Astrocyte (in vitro differentiated cells and primary cell): ENCODE results near the gene CACNA1C. TPM values are rescaled to one million over a fixed set of nuclear protein-coding genes. Genes with fewer than 3 reads are reported as not detected.

Experiments
- DNase-seq: peaks from one replicate; pipeline ENCODE4 v3.0.0-alpha.2; 2010; ENCODE audit warnings: low read depth
- FAIRE-seq: peaks from 2 replicates; lab custom pipeline; 2011; peaks lifted over from hg19 to GRCh38; lab: Jason Lieb, UNC
- H2AFZ ChIP-seq: 2 replicates; pipeline ENCODE4 v1.6.0; 2012; ENCODE audit warnings: low read depth, low read length, inconsistent platforms
- H3K27ac ChIP-seq: 2 replicates; pipeline ENCODE4 v1.5.1; 2011; ENCODE audit warnings: low read depth, low read length, inconsistent platforms
- H3K27me3 ChIP-seq: 2 replicates; pipeline ENCODE4 v1.6.0; 2011; ENCODE audit warnings: low read length, inconsistent platforms; ENCODE audit not compliant: insufficient read depth
- H3K36me3 ChIP-seq: 2 replicates; pipeline ENCODE4 v1.5.1; 2011; ENCODE audit warnings: low read length, inconsistent platforms; ENCODE audit not compliant: insufficient read depth
- H3K4me1 ChIP-seq: 2 replicates; pipeline ENCODE4 v1.5.1; 2011; ENCODE audit warnings: low read length, inconsistent platforms; ENCODE audit not compliant: insufficient read depth
- H3K4me2 ChIP-seq: 2 replicates; pipeline ENCODE4 v1.6.0; 2012; ENCODE audit warnings: low read length, inconsistent platforms
- H3K4me3 ChIP-seq: 2 replicates; pipeline ENCODE4 v1.5.1; 2011; ENCODE audit warnings: low read depth, mild to moderate bottlenecking, low read length, inconsistent platforms; ENCODE audit not compliant: insufficient read depth
- H3K79me2 ChIP-seq: 2 replicates; pipeline ENCODE4 v1.6.0; 2012; ENCODE audit warnings: mild to moderate bottlenecking, low read length, inconsistent platforms; ENCODE audit not compliant: insufficient read depth
- H3K9ac ChIP-seq: 2 replicates; pipeline ENCODE4 v1.6.0; 2012; ENCODE audit warnings: mild to moderate bottlenecking, low read length, inconsistent platforms
- H3K9me3 ChIP-seq: 2 replicates; pipeline ENCODE4 v1.5.1; 2012; ENCODE audit warnings: low read depth, mild to moderate bottlenecking, low read length, inconsistent platforms; ENCODE audit not compliant: insufficient read depth
- H4K20me1 ChIP-seq: 2 replicates; pipeline ENCODE4 v1.6.0; 2012; ENCODE audit warnings: low read length, inconsistent platforms; ENCODE audit not compliant: insufficient read depth
- H3K27ac Mint-ChIP-seq: one replicate; pipeline ENCODE4 v1.8.0; 2021; ENCODE audit warnings: mild to moderate bottlenecking, mixed read lengths; ENCODE audit not compliant: unreplicated experiment
- H3K27me3 Mint-ChIP-seq: one replicate; pipeline ENCODE4 v1.8.0; 2021; ENCODE audit warnings: low read depth, mixed read lengths; ENCODE audit not compliant: unreplicated experiment
- H3K36me3 Mint-ChIP-seq: one replicate; pipeline ENCODE4 v1.8.0; 2021; ENCODE audit warnings: low read depth, mixed read lengths; ENCODE audit not compliant: unreplicated experiment
- H3K4me1 Mint-ChIP-seq: one replicate; pipeline ENCODE4 v1.8.0; 2021; ENCODE audit warnings: low read depth, mixed read lengths; ENCODE audit not compliant: unreplicated experiment
- H3K4me3 Mint-ChIP-seq: one replicate; pipeline ENCODE4 v1.8.0; 2021; ENCODE audit warnings: mild to moderate bottlenecking, moderate library complexity, mixed read lengths; ENCODE audit not compliant: unreplicated experiment
- H3K9me3 Mint-ChIP-seq: one replicate; pipeline ENCODE4 v1.8.0; 2021; ENCODE audit warnings: mild to moderate bottlenecking, mixed read lengths; ENCODE audit not compliant: unreplicated experiment
- EZH2 ChIP-seq: IDR thresholded peaks from 2 replicates; pipeline ENCODE4 v1.6.1; 2012; ENCODE audit warnings: mild to moderate bottlenecking, low read length, inconsistent platforms; ENCODE audit not compliant: insufficient read depth
- total RNA-seq: library from RNA; stranded (reverse); gene quantifications from 2 replicates; pipeline ENCODE4 v1.2.1, GENCODE V29; 2021
- TF ChIP-seq, protein P1 (sequence below): IDR thresholded peaks from 2 replicates; pipeline ENCODE4 v1.5.1; 2011; ENCODE audit warnings: low read depth, mild to moderate bottlenecking, inconsistent platforms, low read length, moderate library complexity; ENCODE audit not compliant: insufficient read depth

CACNA1C gene
- total RNA-seq, 1 donor from 2014 or later = 2.1 TPM

DNA sequence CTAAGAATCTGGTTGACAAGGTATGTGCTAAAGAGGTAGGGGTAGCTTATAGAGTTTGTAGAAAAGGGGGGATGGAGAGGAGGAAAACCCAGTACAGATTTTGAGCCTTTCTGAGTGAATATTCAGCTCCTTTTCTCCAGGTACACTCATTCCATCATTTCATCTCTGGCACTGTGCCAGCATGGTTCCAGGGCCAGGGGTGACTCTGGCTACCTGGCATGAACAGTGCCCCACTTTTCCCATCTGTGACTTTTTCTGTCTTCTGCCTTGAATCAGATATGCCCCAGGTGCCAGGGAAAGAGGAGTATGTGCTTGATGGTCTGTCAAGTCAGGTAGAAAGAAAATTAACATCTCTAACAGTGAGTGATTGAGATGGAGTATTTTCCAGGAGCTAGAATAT, 175.7 kb downstream of the CACNA1C start:
- H3K36me3 ChIP-seq = no peaks in the 10 kb centered on the region
- Mint-ChIP-seq H3K27ac (no peak overlapping the region), H3K36me3 (no peaks in the 10 kb centered on the region), H3K9me3 (peaks cover 4% of the 10 kb centered on the region), H3K4me1 (peaks cover 2% of the 10 kb centered on the region), H3K27me3 (peaks cover 13% of the 10 kb centered on the region), H3K4me3 (no peak overlapping the region)
- DNase-seq (no peak), FAIRE-seq (no peak)
- no peak overlapping the region for H3K27ac ChIP-seq
- no peaks in the 10 kb centered on the region for H3K27me3 ChIP-seq
- no peaks in the 10 kb centered on the region for H4K20me1 ChIP-seq
- no peak overlapping the region for H3K4me2 ChIP-seq
- H2AFZ ChIP-seq = no peak overlapping the region
- peaks cover 3% of the 10 kb centered on the region for H3K4me1 ChIP-seq
- no peak overlapping the region for H3K9ac ChIP-seq
- no peaks in the 10 kb centered on the region for H3K79me2 ChIP-seq
- no peaks in the 10 kb centered on the region for H3K9me3 ChIP-seq
- H3K4me3 ChIP-seq = no peak overlapping the region
- TF ChIP-seq, protein P1, sequence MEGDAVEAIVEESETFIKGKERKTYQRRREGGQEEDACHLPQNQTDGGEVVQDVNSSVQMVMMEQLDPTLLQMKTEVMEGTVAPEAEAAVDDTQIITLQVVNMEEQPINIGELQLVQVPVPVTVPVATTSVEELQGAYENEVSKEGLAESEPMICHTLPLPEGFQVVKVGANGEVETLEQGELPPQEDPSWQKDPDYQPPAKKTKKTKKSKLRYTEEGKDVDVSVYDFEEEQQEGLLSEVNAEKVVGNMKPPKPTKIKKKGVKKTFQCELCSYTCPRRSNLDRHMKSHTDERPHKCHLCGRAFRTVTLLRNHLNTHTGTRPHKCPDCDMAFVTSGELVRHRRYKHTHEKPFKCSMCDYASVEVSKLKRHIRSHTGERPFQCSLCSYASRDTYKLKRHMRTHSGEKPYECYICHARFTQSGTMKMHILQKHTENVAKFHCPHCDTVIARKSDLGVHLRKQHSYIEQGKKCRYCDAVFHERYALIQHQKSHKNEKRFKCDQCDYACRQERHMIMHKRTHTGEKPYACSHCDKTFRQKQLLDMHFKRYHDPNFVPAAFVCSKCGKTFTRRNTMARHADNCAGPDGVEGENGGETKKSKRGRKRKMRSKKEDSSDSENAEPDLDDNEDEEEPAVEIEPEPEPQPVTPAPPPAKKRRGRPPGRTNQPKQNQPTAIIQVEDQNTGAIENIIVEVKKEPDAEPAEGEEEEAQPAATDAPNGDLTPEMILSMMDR = no peak
- TF ChIP-seq EZH2 = no peak

DNA sequence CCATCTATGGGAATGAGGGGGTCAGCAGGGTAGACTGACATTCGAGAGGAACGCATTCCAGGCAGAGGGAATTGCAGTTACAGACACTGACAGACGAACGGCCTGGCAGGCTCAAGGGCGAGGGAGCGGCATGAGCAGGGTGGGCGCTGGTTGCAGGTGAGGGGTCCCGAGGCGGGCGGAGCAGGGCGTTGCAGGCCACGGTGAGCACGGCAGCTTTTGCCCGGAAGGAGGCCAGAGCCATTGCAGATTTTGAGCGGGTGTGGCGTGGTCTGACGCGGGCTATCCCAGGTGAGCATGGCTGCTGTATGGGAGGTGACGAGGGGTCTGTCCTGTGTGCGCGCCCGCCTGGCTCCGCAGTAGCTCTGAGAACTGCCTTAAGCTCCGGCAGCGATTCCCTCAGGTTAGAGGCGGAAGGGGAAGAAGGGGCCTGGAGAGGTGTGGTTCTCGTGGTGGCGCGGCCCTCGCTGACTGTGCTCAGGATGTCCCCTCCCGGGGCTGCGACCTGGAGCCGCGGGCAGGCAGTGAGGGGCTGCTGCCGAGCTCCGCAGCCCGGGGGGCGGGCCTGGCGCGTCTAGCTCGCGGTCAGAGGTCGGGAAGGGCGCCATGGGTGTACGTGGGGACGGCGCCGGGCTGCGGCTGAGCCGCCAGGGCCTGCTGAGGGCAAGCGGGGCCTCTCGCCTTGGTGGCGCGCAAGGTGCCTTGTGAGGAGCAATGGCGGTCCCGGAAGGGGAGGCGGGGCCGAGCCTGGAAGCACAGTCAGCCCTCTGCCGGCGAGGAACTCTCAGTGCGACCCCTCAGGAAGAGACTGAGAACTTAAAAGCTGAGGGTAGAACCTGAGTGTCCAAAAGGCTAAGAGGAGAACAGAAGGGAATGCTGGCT, 177.1 kb downstream of the CACNA1C start:
- peak overlapping the region; percentile 2 for H3K4me2 ChIP-seq
- DNase-seq (no peak), FAIRE-seq (no peak)
- no peaks in the 10 kb centered on the region for H3K79me2 ChIP-seq
- H4K20me1 ChIP-seq = no peaks in the 10 kb centered on the region
- TF ChIP-seq EZH2 = no peak
- TF ChIP-seq, protein P1 = no peak
- peaks cover 3% of the 10 kb centered on the region for H3K9me3 Mint-ChIP-seq
- H3K4me3 ChIP-seq = no peak overlapping the region
- H3K4me1 ChIP-seq = peaks cover 3% of the 10 kb centered on the region
- peaks cover 2% of the 10 kb centered on the region for H3K4me1 Mint-ChIP-seq
- no peaks in the 10 kb centered on the region for H3K36me3 ChIP-seq
- H3K27ac ChIP-seq = no peak overlapping the region
- no peak overlapping the region for H3K27ac Mint-ChIP-seq
- H3K9me3 ChIP-seq = no peaks in the 10 kb centered on the region
- no peak overlapping the region for H3K4me3 Mint-ChIP-seq
- no peaks in the 10 kb centered on the region for H3K36me3 Mint-ChIP-seq
- no peak overlapping the region for H2AFZ ChIP-seq
- H3K27me3 Mint-ChIP-seq = peaks cover 8% of the 10 kb centered on the region
- no peak overlapping the region for H3K9ac ChIP-seq
- H3K27me3 ChIP-seq = no peaks in the 10 kb centered on the region
